H1 (cell line): ENCODE measurements around the gene EIF1B. TPM values are rescaled to one million over a fixed set of nuclear protein-coding genes. Genes with fewer than 3 reads are reported as not detected.

Experiments used
- CTCF ChIA-PET: fragments of 300-600 bp; sonication (Branson Sonifier 250); formaldehyde crosslinking; loops from one replicate; lab custom pipeline; 2021; ENCODE audit not compliant: partially characterized antibody; lab: Charles Lee
- POLR2A ChIA-PET: fragments of 300-600 bp; sonication (Branson Sonifier 250); formaldehyde crosslinking; loops from one replicate; lab custom pipeline; 2021; ENCODE audit warnings: inconsistent platforms; ENCODE audit not compliant: partially characterized antibody; lab: Charles Lee
- DNase-seq, 2 experiments: peaks; one replicate each; pipeline versions ENCODE4 v3.0.0 to v3.0.0-alpha.2; 2010 to 2022; ENCODE audit warnings: low spot score in 2 of 2, low read depth in 1 of 2, mixed read lengths in 1 of 2
- FAIRE-seq: peaks from 2 replicates; lab custom pipeline; 2011; peaks lifted over from hg19 to GRCh38; lab: Jason Lieb, UNC
- H2AFZ ChIP-seq: 2 replicates; pipeline ENCODE4 v1.8.1; 2012; ENCODE audit warnings: low read length, inconsistent platforms
- H2AK5ac ChIP-seq: 2 replicates; pipeline ENCODE4 v1.6.1; 2013; ENCODE audit warnings: low read depth, low read length
- H2BK120ac ChIP-seq: replicated peaks from 2 replicates; pipeline ENCODE3; 2013; ENCODE audit warnings: low read depth, low read length, inconsistent platforms
- H2BK12ac ChIP-seq: 2 replicates; pipeline ENCODE4 v1.6.1; 2013; ENCODE audit warnings: low read depth, low read length
- H2BK15ac ChIP-seq: 2 replicates; pipeline ENCODE4 v1.6.1; 2013; ENCODE audit warnings: low read length
- H2BK20ac ChIP-seq: 2 replicates; pipeline ENCODE4 v1.6.1; 2013; ENCODE audit warnings: low read length
- H2BK5ac ChIP-seq: 2 replicates; pipeline ENCODE4 v1.6.1; 2013; ENCODE audit warnings: low read depth, low read length
- H3K14ac ChIP-seq: 2 replicates; pipeline ENCODE4 v1.6.1; 2013; ENCODE audit warnings: inconsistent platforms; ENCODE audit not compliant: insufficient read length
- H3K18ac ChIP-seq: 2 replicates; pipeline ENCODE4 v1.6.1; 2013; ENCODE audit warnings: low read length; ENCODE audit errors: extremely low read depth
- H3K23ac ChIP-seq: 2 replicates; pipeline ENCODE4 v1.6.1; 2013; ENCODE audit warnings: inconsistent platforms; ENCODE audit not compliant: insufficient read length
- H3K23me2 ChIP-seq: 2 replicates; pipeline ENCODE4 v1.6.1; 2013; ENCODE audit warnings: low read depth, low read length
- H3K27ac ChIP-seq: 2 replicates; pipeline ENCODE4 v1.6.1; 2011; ENCODE audit warnings: low read depth, low read length, inconsistent platforms
- H3K27me3 ChIP-seq, 4 experiments: replicated peaks in 1 of 4; 1 replicate in 1 of 4; 2 replicates in 3 of 4; pipeline versions ENCODE4 v1.6.1 to v1.8.1; 2011 to 2013; ENCODE audit warnings: low read length in 3 of 4, mild to moderate bottlenecking in 3 of 4, inconsistent platforms in 2 of 4, mixed read lengths in 2 of 4, moderate library complexity in 1 of 4; ENCODE audit not compliant: control insufficient read depth in 3 of 4, insufficient read depth in 3 of 4; ENCODE audit errors: extremely low read depth in 1 of 4
- H3K36me3 ChIP-seq, 4 experiments: 2 replicates each; pipeline versions ENCODE4 v1.6.1 to v1.8.1; 2011 to 2013; ENCODE audit warnings: mild to moderate bottlenecking in 4 of 4, low read length in 3 of 4, moderate library complexity in 2 of 4, control low read depth in 1 of 4, inconsistent platforms in 1 of 4; ENCODE audit not compliant: insufficient read depth in 4 of 4, control insufficient read depth in 2 of 4
- H3K4ac ChIP-seq: replicated peaks from 2 replicates; pipeline ENCODE3; 2013; ENCODE audit warnings: low read length, low read depth, mixed read lengths, inconsistent platforms; ENCODE audit not compliant: insufficient read length
- H3K4me1 ChIP-seq, 4 experiments: replicated peaks in 1 of 4; 1 replicate in 1 of 4; 2 replicates in 3 of 4; pipeline versions ENCODE4 v1.6.1 to v1.8.1; 2011 to 2013; ENCODE audit warnings: low read length in 3 of 4, inconsistent platforms in 2 of 4, mixed read lengths in 1 of 4; ENCODE audit not compliant: insufficient read depth in 4 of 4, control insufficient read depth in 3 of 4
- H3K4me2 ChIP-seq, 2 experiments: 2 replicates each; pipeline versions ENCODE4 v1.6.1 to v1.8.1; 2011 to 2013; ENCODE audit warnings: low read depth in 2 of 2, low read length in 2 of 2, control low read depth in 1 of 2, inconsistent platforms in 1 of 2, mild to moderate bottlenecking in 1 of 2; ENCODE audit not compliant: insufficient read depth in 1 of 2
- H3K4me3 ChIP-seq, 4 experiments: fragments of 200-600, 300-600 bp in 1 of 4; sonication (generic), shearing (Covaris generic), sonication (Bioruptor Twin) in 1 of 4; 2 replicates each; pipeline versions ENCODE4 v1.5.1 to v1.8.1; 2011 to 2016; ENCODE audit warnings: low read length in 4 of 4, low read depth in 3 of 4, control low read depth in 2 of 4, inconsistent platforms in 2 of 4, mild to moderate bottlenecking in 2 of 4, mixed read lengths in 1 of 4, moderate library complexity in 1 of 4; ENCODE audit not compliant: insufficient read depth in 2 of 4; ENCODE audit errors: extremely low read depth in 1 of 4
- H3K56ac ChIP-seq: replicated peaks from 2 replicates; pipeline ENCODE3; 2013; ENCODE audit warnings: low read depth, mild to moderate bottlenecking, mixed read lengths, low read length, inconsistent platforms; ENCODE audit not compliant: insufficient read length
- H3K79me1 ChIP-seq: 2 replicates; pipeline ENCODE4 v1.6.1; 2013; ENCODE audit warnings: low read depth, low read length, control low read depth
- H3K79me2 ChIP-seq, 2 experiments: 2 replicates each; pipeline versions ENCODE4 v1.6.1 to v1.8.1; 2012 to 2013; ENCODE audit warnings: low read length in 2 of 2, mild to moderate bottlenecking in 2 of 2, inconsistent platforms in 1 of 2; ENCODE audit not compliant: insufficient read depth in 2 of 2, control insufficient read depth in 1 of 2
- H3K9ac ChIP-seq, 4 experiments: replicated peaks in 1 of 4; 1 replicate in 1 of 4; 2 replicates in 3 of 4; pipeline versions ENCODE4 v1.6.1 to v1.8.1; 2011 to 2013; ENCODE audit warnings: low read depth in 3 of 4, low read length in 3 of 4, control low read depth in 2 of 4, mild to moderate bottlenecking in 2 of 4, moderate library complexity in 2 of 4, inconsistent platforms in 1 of 4; ENCODE audit errors: extremely low read depth in 1 of 4
- H3K9me3 ChIP-seq, 2 experiments: 2 replicates each; pipeline versions ENCODE4 v1.6.1 to v1.8.1; 2012 to 2013; ENCODE audit warnings: mild to moderate bottlenecking in 2 of 2, moderate library complexity in 2 of 2, control low read depth in 1 of 2, inconsistent platforms in 1 of 2, low read depth in 1 of 2, low read length in 1 of 2, mixed read lengths in 1 of 2; ENCODE audit not compliant: insufficient read depth in 2 of 2
- H4K20me1 ChIP-seq, 2 experiments: replicated peaks in 1 of 2; 2 replicates each; pipeline versions ENCODE3 to v1.8.1; 2011 to 2013; ENCODE audit warnings: inconsistent platforms in 2 of 2, low read length in 2 of 2, mild to moderate bottlenecking in 1 of 2; ENCODE audit not compliant: insufficient read depth in 2 of 2, control insufficient read depth in 1 of 2
- H4K5ac ChIP-seq: 2 replicates; pipeline ENCODE4 v1.6.1; 2013; ENCODE audit warnings: low read length, low read depth, mixed read lengths, inconsistent platforms; ENCODE audit not compliant: insufficient read length
- H4K8ac ChIP-seq: 2 replicates; pipeline ENCODE4 v1.8.0; 2013; ENCODE audit warnings: mild to moderate bottlenecking, moderate library complexity, low read length, inconsistent platforms; ENCODE audit not compliant: insufficient read depth; ENCODE audit errors: extremely low read depth
- H4K91ac ChIP-seq: replicated peaks from 2 replicates; pipeline ENCODE3; 2013; ENCODE audit warnings: low read length, mixed read lengths, inconsistent platforms; ENCODE audit not compliant: insufficient read length
- BRCA1 ChIP-seq: IDR thresholded peaks from 2 replicates; pipeline ENCODE4 v1.6.1; 2012; ENCODE audit warnings: low read depth, low read length, improper control_type of control experiment
- CTBP2 ChIP-seq: IDR thresholded peaks from 2 replicates; pipeline ENCODE4 v1.7.0; 2011; ENCODE audit warnings: borderline replicate concordance, mild to moderate bottlenecking, moderate library complexity, mixed read lengths, low read length; ENCODE audit not compliant: insufficient read depth, insufficient read length
- GABPA ChIP-seq: IDR thresholded peaks from 2 replicates; pipeline ENCODE4 v1.6.1; 2011; ENCODE audit warnings: mild to moderate bottlenecking, low read length, moderate library complexity, borderline replicate concordance; ENCODE audit not compliant: insufficient read depth
- KDM1A ChIP-seq: fragments of 200-600, 300-600 bp; sonication (generic); IDR thresholded peaks from 2 replicates; pipeline ENCODE4 v1.7.1; 2016; ENCODE audit warnings: mild to moderate bottlenecking, low read length, borderline replicate concordance
- POLR2AphosphoS5 ChIP-seq: IDR thresholded peaks from 2 replicates; pipeline ENCODE4 v1.6.1; 2011; ENCODE audit warnings: low read depth, low read length
- RFX5 ChIP-seq: IDR thresholded peaks from 2 replicates; pipeline ENCODE4 v1.6.1; 2011; ENCODE audit warnings: low read depth, low read length, improper control_type of control experiment, borderline replicate concordance
- RNF2 ChIP-seq: fragments of 200-900, 300-1000 bp; sonication (generic); IDR thresholded peaks from 2 replicates; pipeline ENCODE4 v1.7.1; 2016; ENCODE audit warnings: borderline replicate concordance, low read depth, mild to moderate bottlenecking, antibody characterized with exemption, low read length; ENCODE audit not compliant: poor library complexity, severe bottlenecking; ENCODE audit errors: missing control alignments
- SAP30 ChIP-seq: fragments of 300-600 bp; sonication (generic); IDR thresholded peaks from 2 replicates; pipeline ENCODE4 v1.7.1; 2012; ENCODE audit warnings: low read length, moderate library complexity, mild to moderate bottlenecking, inconsistent platforms; ENCODE audit not compliant: insufficient read depth, insufficient replicate concordance
- SP2 ChIP-seq: IDR thresholded peaks from 2 replicates; pipeline ENCODE4 v1.6.1; 2012; ENCODE audit warnings: mild to moderate bottlenecking, low read length, inconsistent platforms
- TBP ChIP-seq: IDR thresholded peaks from 2 replicates; pipeline ENCODE4 v1.6.1; 2011; ENCODE audit warnings: low read depth, low read length, improper control_type of control experiment
- TEAD4 ChIP-seq: IDR thresholded peaks from 2 replicates; pipeline ENCODE4 v1.6.1; 2012; ENCODE audit warnings: low read depth, low read length, inconsistent platforms, mixed read lengths
- YY1 ChIP-seq: IDR thresholded peaks from 2 replicates; pipeline ENCODE4 v1.6.1; 2011; ENCODE audit warnings: low read depth, mild to moderate bottlenecking, low read length
- polyA plus RNA-seq, 7 experiments: library from polyadenylated mRNA; depleted of rRNA in 3 of 7; stranded (reverse) in 5 of 7; unstranded in 2 of 7; fragments of >200 nt in 5 of 7; fragments of 200-250 nt in 2 of 7; gene quantifications; 1 replicate in 5 of 7; 2 replicates in 1 of 7; 4 replicates in 1 of 7; pipeline versions ENCODE4 v1.2.1 to v1.2.3, GENCODE V29; 2011 to 2013; ENCODE audit warnings: missing spikeins in 2 of 7, mixed read lengths in 2 of 7
- total RNA-seq: library from RNA; stranded (reverse); fragmentation: NEBNext Ultra II Directional; extraction: Animal tissue kit (Norgen Biotek cat#: 25700); gene quantifications from 2 replicates; pipeline ENCODE4 v1.2.1, GENCODE V29; 2021

Gene EIF1B
- total and polyA plus RNA-seq, 2 of the 8 experiments (the other 6 are each of a cell fraction or from before 2014, with no cell fraction given), result 42.4 to 115 TPM

DNA sequence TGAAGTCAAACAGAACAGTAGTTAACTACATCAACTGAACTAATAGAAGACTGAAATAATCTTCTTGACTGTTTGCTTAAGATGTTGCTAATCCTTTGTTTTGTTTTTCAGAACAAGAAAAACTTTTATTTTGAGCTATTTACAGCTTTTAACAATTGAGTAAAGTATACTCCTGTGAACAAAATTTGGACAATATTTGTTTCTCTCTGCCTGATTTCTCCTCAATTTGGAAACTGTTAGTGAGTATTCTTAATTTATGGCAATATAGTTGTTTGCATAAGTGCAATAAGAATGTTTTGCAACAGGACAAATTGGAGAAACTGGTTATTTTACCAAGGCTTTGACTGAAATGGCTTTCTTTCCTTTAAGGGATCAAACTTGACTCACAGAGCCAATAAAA is 41.0 kb downstream of the EIF1B start:
- TF ChIP-seq KDM1A (no peak), BRCA1 (no peak), YY1 (no peak), GABPA (no peak), RFX5 (no peak), CTBP2 (no peak), SAP30 (no peak), SP2 (no peak), TEAD4 (no peak), POLR2AphosphoS5 (no peak), TBP (no peak), RNF2 (no peak)
- no peak overlapping the region for H3K56ac ChIP-seq
- H3K4me1 ChIP-seq, result no peaks in the 10 kb centered on the region
- DNase-seq (no peak), FAIRE-seq (no peak)
- no peak overlapping the region for H3K18ac ChIP-seq
- no peak overlapping the region for H2BK15ac ChIP-seq
- H3K27me3 ChIP-seq, result peaks cover 0 to 1% (median 0%) of the 10 kb centered on the region in 4 experiments; a peak in 1 of 7 replicates
- no peak overlapping the region for H4K91ac ChIP-seq
- CTCF ChIA-PET, result no interaction called here
- H2BK5ac ChIP-seq, result no peak overlapping the region
- H3K4ac ChIP-seq, result no peak overlapping the region
- H2BK20ac ChIP-seq, result no peak overlapping the region
- peaks cover 6 to 9% of the 10 kb centered on the region in 2 experiments; a peak in 2 of 4 replicates for H3K9me3 ChIP-seq
- no peak overlapping the region for H3K4me2 ChIP-seq
- H4K20me1 ChIP-seq, result no peaks in the 10 kb centered on the region
- no peak overlapping the region for H2BK12ac ChIP-seq
- H3K23ac ChIP-seq, result no peak overlapping the region
- POLR2A ChIA-PET, result no interaction called here
- no peak overlapping the region for H2BK120ac ChIP-seq
- H3K14ac ChIP-seq, result no peak overlapping the region
- no peaks in the 10 kb centered on the region for H3K79me2 ChIP-seq
- H3K9ac ChIP-seq, result no peak overlapping the region
- H3K4me3 ChIP-seq, result no peak overlapping the region
- no peak overlapping the region for H2AFZ ChIP-seq
- H3K79me1 ChIP-seq, result no peaks in the 10 kb centered on the region
- no peaks in the 10 kb centered on the region for H3K36me3 ChIP-seq
- no peak overlapping the region for H4K8ac ChIP-seq
- H4K5ac ChIP-seq, result no peak overlapping the region
- H3K23me2 ChIP-seq, result no peaks in the 10 kb centered on the region
- H2AK5ac ChIP-seq, result no peak overlapping the region
- H3K27ac ChIP-seq, result no peak overlapping the region
